ENCODE measurements around the gene SLC35F2.

SLC35F2 gene

DNA sequence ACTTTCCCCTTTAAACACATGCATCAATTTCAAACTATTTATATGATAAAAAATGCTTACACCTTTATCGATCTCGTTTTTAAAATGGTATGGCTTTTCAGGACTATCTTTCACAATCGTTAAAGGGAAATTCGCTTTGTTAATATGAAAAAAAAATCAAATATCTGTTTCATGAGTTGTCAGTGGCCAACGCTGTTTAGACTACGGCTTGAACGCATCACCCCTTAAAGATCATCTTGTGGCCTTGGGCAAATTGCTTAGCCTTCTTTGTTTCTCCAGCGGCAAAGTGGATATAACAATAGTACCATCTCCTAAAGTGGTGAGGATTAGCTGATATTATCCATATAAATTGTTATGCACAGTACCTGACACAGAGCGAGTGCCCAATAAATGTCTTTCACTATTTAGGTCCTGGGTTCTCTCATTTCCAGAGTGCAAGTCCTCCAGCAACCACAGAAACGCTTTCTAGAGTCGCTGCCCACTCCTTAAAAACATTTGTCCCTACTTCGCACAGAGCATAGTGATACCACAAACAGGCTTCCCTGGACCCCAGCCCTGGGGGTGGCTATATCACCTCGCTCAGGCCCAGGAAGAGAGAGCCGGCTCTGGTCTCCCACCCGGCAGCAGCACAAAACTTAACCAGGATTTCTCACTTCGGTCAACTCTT, 904 bp downstream of the SLC35F2 start:
- WGBS = 8% methylated on average over 15 of the region's 16 CpGs
- Histone ChIP-seq H3K4me3 (ENCODE audit: low read length) (peak overlapping the region; percentile 82), H3K27ac (ENCODE audit: low read depth, low read length) (no peak overlapping the region), H3K36me3 (ENCODE audit: insufficient read depth, low read length) (no peaks in the 10 kb centered on the region), H3K27me3 (ENCODE audit: insufficient read depth, low read length) (peaks cover 14% of the 10 kb centered on the region), H3K9me3 (ENCODE audit: insufficient read depth, low read depth, low read length) (no peaks in the 10 kb centered on the region), H3K4me1 (ENCODE audit: insufficient read depth, low read length) (peaks cover 10% of the 10 kb centered on the region; the same call in 1 of the 2 replicates), H3K9ac (ENCODE audit: low read depth, low read length) (peak overlapping the region; percentile 72)

DNA sequence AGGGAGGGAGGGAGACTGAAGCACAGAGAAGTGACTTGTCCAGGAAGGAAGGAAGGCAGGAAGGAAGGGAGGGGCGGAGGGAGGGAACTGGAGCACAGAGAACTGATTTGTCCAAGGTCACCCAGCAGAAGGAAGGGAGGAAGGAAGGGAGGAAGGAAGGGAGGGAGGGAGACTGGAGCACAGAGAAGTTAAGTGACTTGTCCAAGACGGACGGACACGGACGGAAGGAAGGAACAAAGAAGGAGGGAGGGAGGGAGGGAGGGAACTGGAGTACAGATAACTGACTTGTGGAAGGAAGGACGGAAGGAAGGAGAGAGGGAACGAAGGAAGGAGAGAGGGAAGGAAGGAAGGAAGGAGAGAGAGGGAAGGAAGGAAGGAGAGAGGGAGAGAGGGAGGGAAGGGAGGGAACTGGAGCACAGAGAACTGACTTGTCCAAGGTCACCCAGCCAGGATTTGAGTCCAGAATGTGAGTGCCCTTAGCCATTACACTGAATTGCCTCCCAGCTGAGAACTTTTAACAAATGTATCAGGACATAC, 1.5 kb downstream of the SLC35F2 start:
- no peak overlapping the region for H3K9ac ChIP-seq (ENCODE audit: low read depth, low read length)
- H3K9me3 ChIP-seq (ENCODE audit: insufficient read depth, low read depth, low read length) = no peaks in the 10 kb centered on the region
- H3K27me3 ChIP-seq (ENCODE audit: insufficient read depth, low read length) = peaks cover 14% of the 10 kb centered on the region
- H3K4me3 ChIP-seq (ENCODE audit: low read length) = peak overlapping the region; percentile 82
- H3K27ac ChIP-seq (ENCODE audit: low read depth, low read length) = no peak overlapping the region
- 16% methylated on average over 7 of the region's 7 CpGs for WGBS
- H3K4me1 ChIP-seq (ENCODE audit: insufficient read depth, low read length) = peaks cover 10% of the 10 kb centered on the region; the same call in 1 of the 2 replicates
- no peaks in the 10 kb centered on the region for H3K36me3 ChIP-seq (ENCODE audit: insufficient read depth, low read length)

DNA sequence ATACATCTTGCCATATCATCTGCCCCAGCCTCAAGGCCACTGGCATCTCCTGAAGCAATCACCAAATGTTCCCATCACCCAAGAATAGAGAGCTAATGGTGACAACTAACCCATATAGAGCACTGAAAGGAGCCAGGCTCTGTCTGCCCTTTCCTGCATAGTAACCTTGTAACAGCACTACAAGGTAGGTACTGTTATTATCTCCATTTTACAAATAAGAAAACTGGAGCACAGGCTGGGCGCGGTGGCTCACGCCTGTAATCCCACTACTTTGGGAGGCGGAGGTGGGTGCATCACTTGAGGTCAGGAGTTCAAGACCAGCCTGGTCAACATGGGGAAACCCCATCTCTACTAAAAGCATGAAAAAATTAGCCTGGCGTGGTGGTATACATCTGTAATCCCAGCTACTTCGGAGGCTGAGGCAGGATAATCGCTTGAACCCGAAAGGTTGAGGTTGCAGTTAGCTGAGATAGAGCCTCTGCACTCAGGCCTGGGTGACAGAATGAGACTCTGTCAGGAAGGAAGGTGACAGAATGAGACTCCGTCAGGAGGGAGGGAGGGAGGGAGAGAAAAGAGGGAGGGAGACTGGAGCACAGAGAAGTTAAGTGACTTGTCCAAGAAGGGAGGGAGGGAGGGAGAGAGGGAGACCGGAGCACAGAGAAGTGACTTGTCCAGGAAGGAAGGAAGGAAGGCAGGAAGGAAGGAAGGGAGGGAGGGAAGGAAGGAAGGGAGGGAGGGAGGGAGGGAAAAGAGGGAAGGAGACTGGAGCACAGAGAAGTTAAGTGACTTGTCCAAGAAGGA, 2.2 kb downstream of the SLC35F2 start:
- Histone ChIP-seq H3K9ac (ENCODE audit: low read depth, low read length) (no peak overlapping the region), H3K27me3 (ENCODE audit: insufficient read depth, low read length) (peaks cover 14% of the 10 kb centered on the region), H3K27ac (ENCODE audit: low read depth, low read length) (no peak overlapping the region), H3K9me3 (ENCODE audit: insufficient read depth, low read depth, low read length) (no peaks in the 10 kb centered on the region), H3K4me3 (ENCODE audit: low read length) (peak overlapping the region; percentile 82; the same call in 1 of the 2 replicates), H3K4me1 (ENCODE audit: insufficient read depth, low read length) (peaks cover 10% of the 10 kb centered on the region; the same call in 1 of the 2 replicates), H3K36me3 (ENCODE audit: insufficient read depth, low read length) (no peaks in the 10 kb centered on the region)
- WGBS = 70% methylated on average over 10 of the region's 10 CpGs

DNA sequence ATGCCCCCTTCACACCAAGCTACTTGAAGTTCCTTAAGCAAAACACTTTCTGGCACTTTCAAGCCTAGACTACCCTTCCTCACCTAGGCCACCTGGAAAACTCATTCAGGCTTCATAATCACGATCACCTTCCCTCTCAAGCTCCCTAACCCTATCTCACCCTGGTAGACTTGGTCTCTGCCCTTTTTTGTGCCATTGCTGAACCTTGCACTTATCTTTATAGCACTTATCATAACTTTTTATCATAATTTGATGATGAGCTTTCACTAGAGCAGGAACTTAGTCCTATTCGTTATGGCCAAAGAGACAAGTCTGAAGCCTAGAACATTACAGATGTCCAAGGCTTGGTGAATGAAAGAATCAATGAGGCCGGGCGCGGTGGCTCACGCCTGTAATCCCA, 5.5 kb downstream of the SLC35F2 start:
- H3K9me3 ChIP-seq (ENCODE audit: insufficient read depth, low read depth, low read length) = no peaks in the 10 kb centered on the region
- H3K27ac ChIP-seq (ENCODE audit: low read depth, low read length) = no peak overlapping the region
- peaks cover 10% of the 10 kb centered on the region for H3K27me3 ChIP-seq (ENCODE audit: insufficient read depth, low read length)
- H3K4me1 ChIP-seq (ENCODE audit: insufficient read depth, low read length) = peaks cover 15% of the 10 kb centered on the region; the same call in 1 of the 2 replicates
- H3K36me3 ChIP-seq (ENCODE audit: insufficient read depth, low read length) = no peaks in the 10 kb centered on the region
- WGBS = 97% methylated on average over 6 of the region's 6 CpGs
- no peak overlapping the region for H3K9ac ChIP-seq (ENCODE audit: low read depth, low read length)
- H3K4me3 ChIP-seq (ENCODE audit: low read length) = no peak overlapping the region

DNA sequence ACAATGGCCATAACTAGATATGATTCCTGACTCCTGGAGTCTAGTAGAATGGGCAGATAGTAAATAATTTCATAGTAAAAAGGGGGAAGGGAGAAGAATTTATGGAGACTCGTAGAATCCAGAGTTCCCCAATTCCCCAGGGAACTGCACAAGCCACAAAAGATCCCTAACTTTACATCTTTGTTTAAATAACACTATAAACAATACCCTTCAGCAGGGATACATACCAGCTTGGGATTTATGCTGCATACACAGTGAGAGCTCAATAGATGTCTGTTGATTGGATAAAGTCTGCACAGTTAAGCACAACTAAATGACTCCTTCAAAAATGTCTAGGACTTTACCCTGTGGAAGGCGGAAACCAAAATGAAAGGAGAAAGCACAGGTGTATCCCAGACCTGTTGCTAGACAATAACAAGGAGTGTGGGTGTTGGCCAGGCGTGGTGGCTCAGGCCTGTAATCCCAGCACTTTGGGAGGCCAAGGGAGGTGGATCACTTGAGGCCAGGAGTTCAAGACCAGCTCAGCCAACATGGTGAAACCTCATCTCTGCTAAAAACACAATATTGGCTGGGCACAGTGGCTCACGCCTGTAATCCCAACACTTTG, 6.8 kb downstream of the SLC35F2 start:
- H3K9me3 ChIP-seq (ENCODE audit: insufficient read depth, low read depth, low read length) = no peaks in the 10 kb centered on the region
- H3K4me3 ChIP-seq (ENCODE audit: low read length) = no peak overlapping the region
- H3K27me3 ChIP-seq (ENCODE audit: insufficient read depth, low read length) = no peaks in the 10 kb centered on the region
- peaks cover 11% of the 10 kb centered on the region; the same call in 1 of the 2 replicates for H3K4me1 ChIP-seq (ENCODE audit: insufficient read depth, low read length)
- no peaks in the 10 kb centered on the region for H3K36me3 ChIP-seq (ENCODE audit: insufficient read depth, low read length)
- H3K9ac ChIP-seq (ENCODE audit: low read depth, low read length) = no peak overlapping the region
- no peak overlapping the region for H3K27ac ChIP-seq (ENCODE audit: low read depth, low read length)
- 93% methylated on average over 3 of the region's 4 CpGs for WGBS

DNA sequence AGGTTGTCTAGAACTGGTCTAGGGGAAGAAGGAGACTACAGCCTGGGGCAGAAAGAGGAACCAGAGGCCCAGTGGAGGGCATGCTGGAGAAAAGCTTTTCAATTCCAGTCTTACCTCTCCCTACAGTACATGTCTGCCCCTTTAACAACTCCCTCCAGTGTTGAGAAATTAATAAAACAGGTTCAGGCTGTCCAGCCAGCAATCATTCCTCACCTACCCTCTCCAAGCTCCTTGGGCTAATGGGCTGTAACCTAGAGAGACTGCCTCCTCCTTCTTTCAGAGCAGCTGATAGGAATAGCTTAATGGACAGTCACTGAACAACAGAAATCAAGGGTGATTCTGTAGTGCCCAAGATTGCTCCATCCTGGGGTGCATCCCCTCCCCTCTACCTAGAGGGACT, 8.8 kb downstream of the SLC35F2 start:
- H3K4me1 ChIP-seq (ENCODE audit: insufficient read depth, low read length) = peaks cover 11% of the 10 kb centered on the region; the same call in 1 of the 2 replicates

DNA sequence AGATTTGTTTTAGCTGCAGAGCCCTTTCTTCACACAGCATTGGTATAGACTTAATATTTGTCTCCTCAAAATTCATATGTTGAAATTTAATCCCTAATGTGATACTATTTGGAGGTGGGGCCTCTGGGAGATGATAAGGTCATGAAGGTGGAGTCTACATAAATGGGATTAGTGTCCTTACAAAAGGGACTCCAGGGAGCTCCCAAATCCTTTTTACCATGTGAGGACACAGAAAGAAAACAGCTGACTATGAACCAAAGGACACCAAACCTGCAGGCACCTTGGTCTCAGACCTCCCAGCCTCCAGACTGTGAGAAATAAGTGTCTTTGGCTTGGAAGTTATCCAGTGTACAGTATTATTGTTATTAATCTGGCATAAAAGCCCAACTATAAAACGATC, 10.2 kb downstream of the SLC35F2 start:
- no peak overlapping the region for H3K4me3 ChIP-seq (ENCODE audit: low read length)
- H3K4me1 ChIP-seq (ENCODE audit: insufficient read depth, low read length) = peaks cover 11% of the 10 kb centered on the region; the same call in 1 of the 2 replicates
- WGBS = 67% methylated on average over 1 of the region's 1 CpG
- H3K9ac ChIP-seq (ENCODE audit: low read depth, low read length) = no peak overlapping the region
- no peaks in the 10 kb centered on the region for H3K36me3 ChIP-seq (ENCODE audit: insufficient read depth, low read length)
- H3K27me3 ChIP-seq (ENCODE audit: insufficient read depth, low read length) = no peaks in the 10 kb centered on the region
- no peak overlapping the region; the same call in 1 of the 2 replicates for H3K27ac ChIP-seq (ENCODE audit: low read depth, low read length)
- no peaks in the 10 kb centered on the region for H3K9me3 ChIP-seq (ENCODE audit: insufficient read depth, low read depth, low read length)

More for the DNA sequence above, 8.8 kb downstream of the SLC35F2 start:
- Histone ChIP-seq H3K9ac (ENCODE audit: low read depth, low read length) (no peak overlapping the region), H3K27me3 (ENCODE audit: insufficient read depth, low read length) (no peaks in the 10 kb centered on the region), H3K36me3 (ENCODE audit: insufficient read depth, low read length) (no peaks in the 10 kb centered on the region), H3K27ac (ENCODE audit: low read depth, low read length) (no peak overlapping the region), H3K4me3 (ENCODE audit: low read length) (no peak overlapping the region), H3K9me3 (ENCODE audit: insufficient read depth, low read depth, low read length) (no peaks in the 10 kb centered on the region)

DNA sequence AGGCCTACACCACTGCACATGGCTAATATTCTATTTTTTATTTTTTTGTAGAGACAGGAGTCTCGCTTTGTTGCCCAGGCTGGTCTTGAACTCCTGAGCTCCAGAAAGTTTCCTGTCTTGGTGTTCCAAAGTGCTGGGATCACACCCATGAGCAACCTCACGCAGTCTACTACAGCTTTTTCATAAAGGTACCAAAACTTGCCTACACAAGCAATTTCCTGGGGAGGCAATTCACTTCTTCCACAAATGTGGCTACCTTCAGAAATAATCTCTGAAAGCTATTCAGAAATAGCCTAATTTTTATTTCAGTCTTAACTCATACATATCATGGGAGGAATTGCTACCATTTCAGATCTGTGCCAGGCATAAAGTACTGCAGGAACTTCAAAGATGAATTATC, 11.4 kb downstream of the SLC35F2 start:
- H3K27me3 ChIP-seq (ENCODE audit: insufficient read depth, low read length) = no peaks in the 10 kb centered on the region
- H3K36me3 ChIP-seq (ENCODE audit: insufficient read depth, low read length) = no peaks in the 10 kb centered on the region
- H3K4me3 ChIP-seq (ENCODE audit: low read length) = no peak overlapping the region
- peaks cover 11% of the 10 kb centered on the region; the same call in 1 of the 2 replicates for H3K4me1 ChIP-seq (ENCODE audit: insufficient read depth, low read length)
- 94% methylated on average over 2 of the region's 2 CpGs for WGBS
- no peak overlapping the region for H3K27ac ChIP-seq (ENCODE audit: low read depth, low read length)
- no peaks in the 10 kb centered on the region for H3K9me3 ChIP-seq (ENCODE audit: insufficient read depth, low read depth, low read length)
- H3K9ac ChIP-seq (ENCODE audit: low read depth, low read length) = no peak overlapping the region

DNA sequence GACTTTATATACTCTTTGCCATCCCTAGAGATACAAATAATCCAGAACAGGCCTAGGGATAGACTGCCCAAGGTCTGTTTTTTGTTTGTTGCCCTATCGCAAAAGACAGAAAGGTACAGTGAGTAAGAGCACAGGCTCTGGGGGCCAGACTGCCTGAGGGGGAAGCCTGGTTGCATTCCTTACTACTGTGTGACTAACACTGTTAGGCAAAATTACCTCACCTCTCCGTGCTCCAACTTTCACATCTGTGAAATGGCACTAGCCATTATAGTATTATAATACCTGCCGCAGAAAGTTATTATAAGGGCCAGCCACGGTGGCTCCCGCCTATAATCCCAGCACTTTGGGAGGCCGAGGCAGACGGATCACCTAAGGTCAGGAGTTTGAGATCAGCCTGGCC, 14.5 kb downstream of the SLC35F2 start:
- no peak overlapping the region for H3K9ac ChIP-seq (ENCODE audit: low read depth, low read length)
- H3K27ac ChIP-seq (ENCODE audit: low read depth, low read length) = no peak overlapping the region
- H3K36me3 ChIP-seq (ENCODE audit: insufficient read depth, low read length) = no peaks in the 10 kb centered on the region
- no peak overlapping the region for H3K4me3 ChIP-seq (ENCODE audit: low read length)
- 88% methylated on average over 7 of the region's 7 CpGs for WGBS
- peaks cover 19% of the 10 kb centered on the region; the same call in 1 of the 2 replicates for H3K4me1 ChIP-seq (ENCODE audit: insufficient read depth, low read length)
- H3K9me3 ChIP-seq (ENCODE audit: insufficient read depth, low read depth, low read length) = no peaks in the 10 kb centered on the region
- no peaks in the 10 kb centered on the region for H3K27me3 ChIP-seq (ENCODE audit: insufficient read depth, low read length)

DNA sequence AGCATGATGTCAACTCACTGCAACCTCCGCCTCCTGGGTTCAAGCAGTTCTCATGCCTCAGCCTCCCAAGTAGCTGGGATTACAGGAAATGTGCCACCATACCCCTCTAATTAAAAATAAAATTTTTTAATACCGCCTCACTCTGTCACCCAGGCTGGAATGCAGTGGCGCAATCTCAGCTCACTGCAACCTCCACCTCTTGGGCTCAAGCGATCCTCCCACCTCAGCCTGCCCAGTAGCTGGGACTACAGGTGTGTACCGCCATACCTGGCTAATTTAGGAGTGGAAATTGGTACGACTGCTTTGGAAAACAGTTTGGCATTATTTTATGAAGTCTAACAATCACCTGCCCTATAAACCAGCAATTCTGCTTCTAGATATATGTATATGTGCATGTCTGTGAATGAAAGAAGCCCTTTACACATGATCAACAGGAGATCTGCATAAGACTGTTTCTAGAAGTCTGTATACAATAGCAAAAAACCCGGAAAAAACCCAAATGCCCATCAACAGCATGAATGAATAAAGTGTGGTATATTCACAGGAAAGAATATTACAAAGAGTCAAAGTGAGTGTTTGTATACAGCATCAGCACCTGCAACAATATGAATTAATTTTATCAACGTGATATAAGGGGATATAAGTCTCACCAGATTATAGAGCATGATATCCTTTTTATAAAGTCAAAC, 16.0 kb downstream of the SLC35F2 start:
- Histone ChIP-seq H3K36me3 (ENCODE audit: insufficient read depth, low read length) (no peaks in the 10 kb centered on the region), H3K9ac (ENCODE audit: low read depth, low read length) (no peak overlapping the region), H3K4me1 (ENCODE audit: insufficient read depth, low read length) (peaks cover 9% of the 10 kb centered on the region; the same call in 1 of the 2 replicates), H3K27ac (ENCODE audit: low read depth, low read length) (no peak overlapping the region), H3K4me3 (ENCODE audit: low read length) (no peak overlapping the region), H3K9me3 (ENCODE audit: insufficient read depth, low read depth, low read length) (no peaks in the 10 kb centered on the region), H3K27me3 (ENCODE audit: insufficient read depth, low read length) (no peaks in the 10 kb centered on the region)
- WGBS = 97% methylated on average over 6 of the region's 8 CpGs

Data from HUES64 (cell line).